Esophagus squamous epithelium (tissue), 4 donors: ENCODE measurements around the gene ST6GALNAC3.

Source experiments
- CTCF ChIP-seq, 6 experiments: fragments of 450-650 bp in 4 of 6; fragments of 200-600 bp in 2 of 6; sonication (generic) in 2 of 6; IDR thresholded peaks; one replicate each; pipeline ENCODE4 v1.5.1; 2016 to 2019; ENCODE audit warnings: antibody characterized with exemption in 6 of 6, mild to moderate bottlenecking in 4 of 6, moderate library complexity in 4 of 6
- POLR2A ChIP-seq, 4 donors: fragments of 450-650 bp; IDR thresholded peaks; one replicate each; pipeline ENCODE4 v1.6.1; 2017; ENCODE audit warnings: antibody characterized with exemption in 4 of 4, mild to moderate bottlenecking in 4 of 4, moderate library complexity in 3 of 4

DNA sequence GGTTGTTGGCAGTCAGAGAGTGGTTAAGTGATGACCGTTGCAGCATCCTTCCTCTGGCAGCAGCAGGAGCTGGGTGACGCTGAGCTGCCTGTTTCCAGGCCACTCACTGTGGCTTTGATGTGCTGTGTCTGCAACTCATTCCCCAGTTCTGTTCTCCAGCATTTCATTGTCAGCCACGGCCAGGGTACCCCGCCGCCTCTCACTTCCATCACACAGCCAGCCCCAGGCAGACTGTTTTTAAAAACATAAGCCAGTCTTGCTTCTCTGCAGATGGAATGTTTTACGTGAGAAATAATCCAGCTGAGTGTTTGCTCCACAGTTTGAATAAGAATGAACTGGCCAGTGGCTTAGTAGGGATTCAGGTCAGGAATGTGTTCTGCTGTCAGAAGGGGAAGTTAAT, 21.5 kb upstream of the ST6GALNAC3 start:
- no peak for TF ChIP-seq CTCF (IDR thresholded peaks at IDR 0.05)
- TF ChIP-seq POLR2A (IDR thresholded peaks at IDR 0.05): no peak
